Muscle of back (tissue), 13 donors: Measurements from ENCODE around the gene ARL13A. TPM values are rescaled to one million over a fixed set of nuclear protein-coding genes. Genes with fewer than 3 reads are reported as not detected.
"Not testable (repeated sequence)": the region's sequence is repeated elsewhere in the genome, so short reads cannot be mapped to it uniquely, and the experiment has no call there.

ENCODE experiments used
- DNase-seq, 3 donors: peaks; one replicate each; pipeline versions ENCODE4 v3.0.0 to v3.0.0-alpha.2; 2013
- long read RNA-seq, 9 donors: transcript quantifications; one replicate each; lab custom pipeline, GENCODE V29; 2026
- polyA plus RNA-seq, 10 donors: library from polyadenylated mRNA; unstranded; fragments of 120-200 nt; gene quantifications; one replicate each; pipeline ENCODE4 v1.2.1, GENCODE V29; 2013; ENCODE audit not compliant: insufficient read length in 10 of 10

The ARL13A gene
- polyA plus RNA-seq = under 1 TPM in 3 of 10 donors, not detected in 7; 0.17 to 0.35 (median 0.29) TPM
- long read RNA-seq, donor 1 = 0 reads
- long read RNA-seq, donor 2 = 0 reads
- long read RNA-seq, donor 3 = 0 reads
- long read RNA-seq, donor 4 = 0 reads
- long read RNA-seq, donor 5 = 0 reads
- long read RNA-seq, donor 6, partial matches to known transcripts = 7 of 7 reads
- long read RNA-seq, donor 6, other reads (novel, unspliced or antisense) = 0 of 7 reads
- long read RNA-seq, donor 7 = 0 reads
- long read RNA-seq, donor 8 = 0 reads
- long read RNA-seq, donor 9 = 0 reads

- no peak for DNase-seq
Measured at GRCh38 chrX:100969408-100969807, at the start of gene ARL13A. Gene ARL13A (plus strand): TSS chrX:100969708. CDS start chrX:100973690, 3,982 bp downstream.

DNA sequence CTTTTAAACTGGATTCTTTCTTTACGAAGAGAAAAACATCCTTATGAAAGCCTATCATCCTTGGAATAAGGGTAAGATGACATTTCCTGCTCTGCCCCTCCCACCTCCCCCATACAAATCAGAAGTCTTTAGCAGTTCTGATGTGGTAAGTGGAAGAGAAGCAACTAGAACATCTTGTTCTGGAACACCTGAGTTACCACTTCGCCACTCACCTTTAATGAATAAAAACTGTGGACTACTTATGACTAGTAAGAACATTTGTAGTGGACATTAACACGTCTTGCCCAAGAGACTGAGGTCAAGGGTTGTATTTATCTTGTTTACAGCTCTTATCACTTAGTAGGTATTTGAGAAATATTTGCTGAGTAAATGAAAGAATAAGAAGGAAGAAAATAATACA is 45.1 kb upstream of the ARL13A start:
- DNase-seq = no peak

GRCh38 chrX:100926453-100926852 is 43.1 kb upstream of the ARL13A start:
- DNase-seq = no peak

DNA sequence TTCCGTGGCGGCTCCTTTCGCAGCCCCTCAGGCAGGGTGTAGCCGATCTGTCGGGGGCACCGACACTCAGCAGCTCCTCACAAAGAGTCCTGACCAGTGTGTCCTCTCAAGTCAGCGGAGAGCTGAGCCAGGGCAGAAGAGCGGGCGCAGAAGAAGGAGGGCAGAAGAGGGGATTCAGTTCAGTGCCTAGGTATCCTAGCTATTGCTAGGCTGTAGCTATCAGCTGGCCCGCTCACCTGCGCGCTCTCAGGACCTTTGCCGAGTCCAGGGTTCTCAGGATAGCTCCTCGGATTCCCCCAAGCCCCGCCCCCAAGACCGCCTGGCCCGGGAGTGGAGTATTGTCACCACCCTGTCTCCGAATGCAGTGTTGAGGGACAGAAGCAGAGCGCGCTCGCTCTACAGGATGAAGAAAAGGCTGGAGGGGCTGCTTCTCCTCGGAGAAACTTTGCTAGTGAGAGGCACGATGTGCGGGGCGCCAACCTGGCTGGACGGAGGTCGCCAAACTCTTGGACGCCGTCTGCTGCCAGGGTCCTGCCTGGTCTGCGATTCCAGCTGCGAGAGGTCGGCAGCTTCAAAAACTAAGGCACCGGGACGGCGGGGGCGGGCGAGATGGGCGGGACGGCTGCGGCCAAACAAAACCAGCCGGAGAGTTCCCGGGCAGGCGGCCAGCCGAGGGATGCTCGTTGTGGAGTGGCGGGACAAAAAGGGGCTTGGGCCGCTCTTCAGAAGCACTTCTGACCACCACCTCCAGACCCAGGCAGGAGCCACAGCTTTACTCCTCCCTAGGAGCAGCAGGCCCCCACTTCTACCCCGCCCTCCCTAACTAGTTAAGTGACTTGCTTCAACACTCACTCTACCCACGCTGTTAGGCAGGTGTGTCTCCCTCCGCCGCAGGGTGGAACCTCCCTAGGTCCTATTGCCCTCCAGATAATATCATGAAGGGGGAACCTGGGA is 40.6 kb upstream of the ARL13A start, which contains the start of gene XKRX:
TSS of gene XKRX (minus strand) at position 258 of the 954 bp plus-strand sequence. CDS start 613 bp downstream, outside the sequence.
- peak in 2 of 3 donors; percentile 4 to 32 for DNase-seq

DNA sequence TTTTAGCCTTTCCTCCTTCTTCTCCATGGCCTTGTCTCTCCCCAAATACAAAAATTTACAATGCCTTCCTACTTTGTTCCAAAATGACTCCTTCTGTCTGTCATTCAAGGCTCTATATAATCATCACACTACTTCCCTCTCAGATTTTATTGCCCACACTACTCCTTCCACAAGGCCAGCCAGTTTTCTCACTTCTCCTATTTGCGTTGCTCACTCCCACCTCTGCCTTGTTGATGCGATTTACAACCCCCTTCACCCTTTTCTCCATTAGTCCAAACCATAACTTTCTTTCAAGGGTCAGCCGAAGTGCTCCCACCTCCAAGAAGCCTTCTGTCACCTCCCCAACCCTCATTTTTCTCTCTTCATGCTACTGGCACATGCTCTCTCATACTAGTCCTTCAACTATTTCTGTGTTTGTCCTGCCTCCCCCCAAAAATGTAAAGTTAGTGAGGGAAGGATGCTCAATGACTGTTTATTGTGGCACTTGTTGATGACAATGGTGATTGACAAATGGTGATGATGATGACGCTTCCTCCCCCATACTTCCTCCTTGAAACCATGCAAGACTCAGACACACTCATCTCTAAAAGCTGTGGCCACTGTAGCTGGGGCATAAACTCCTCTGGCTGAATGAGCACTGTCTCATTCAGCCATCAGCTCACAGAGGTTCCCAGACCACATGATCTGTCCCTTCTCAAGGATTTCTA is 38.1 kb upstream of the ARL13A start:
- DNase-seq = no peak

DNA sequence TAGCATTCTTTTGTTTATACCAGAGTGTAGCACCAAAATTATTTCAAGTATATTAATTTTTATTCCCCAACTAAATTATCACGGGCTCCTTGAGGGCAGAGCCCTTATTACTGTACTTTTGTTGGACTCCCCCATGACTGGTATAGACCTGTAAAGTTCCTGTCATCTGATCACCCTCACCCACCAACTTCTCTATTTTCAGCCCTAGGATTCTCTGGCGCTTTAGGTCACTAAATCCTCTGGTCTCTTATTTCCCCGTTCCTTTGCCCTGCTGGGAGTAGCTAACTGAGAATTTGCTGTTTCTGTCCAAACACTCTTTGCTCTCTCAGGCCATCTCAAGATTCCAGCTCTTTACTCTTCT is 37.6 kb upstream of the ARL13A start:
- DNase-seq = no peak

DNA sequence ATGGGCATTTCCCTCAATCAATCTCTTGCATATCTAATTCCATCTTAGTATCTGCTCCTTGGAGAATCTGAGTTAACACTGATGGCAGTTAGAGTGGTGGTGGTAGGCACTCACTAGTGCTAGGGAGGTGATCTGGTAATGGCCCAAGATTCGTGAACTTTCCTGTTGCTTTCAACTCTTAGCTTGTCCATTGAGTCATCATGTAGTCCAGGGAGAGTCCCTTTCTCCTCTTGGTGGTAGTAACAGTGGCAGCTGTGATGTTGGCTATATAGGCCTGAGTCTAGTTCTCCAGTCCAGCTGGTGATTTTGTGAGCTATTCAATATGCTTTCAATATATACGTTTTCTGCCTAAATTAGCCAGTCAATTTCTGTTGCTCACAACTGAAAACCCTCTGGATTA is 33.7 kb upstream of the ARL13A start:
- no peak for DNase-seq

GRCh38 chrX:100939333-100939732 is 30.2 kb upstream of the ARL13A start:
- DNase-seq = no peak

DNA sequence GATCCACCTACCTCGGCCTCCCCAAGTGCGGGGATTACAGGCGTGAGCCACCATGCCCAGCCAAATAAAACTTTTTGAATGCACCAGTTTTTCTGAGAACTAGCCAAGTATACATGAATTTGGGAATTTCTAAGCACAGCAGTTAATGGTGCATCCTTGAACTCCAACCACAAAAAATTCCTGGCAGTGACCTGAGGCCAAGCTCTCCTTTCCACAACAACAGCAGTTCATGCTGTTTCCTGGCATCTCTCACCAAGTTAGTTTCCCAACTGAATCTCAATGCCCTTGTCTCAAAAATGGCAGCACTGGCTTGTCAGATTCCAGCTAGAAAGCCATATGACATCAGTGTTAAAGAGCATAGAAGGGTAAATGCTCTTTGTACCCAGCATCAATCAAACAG is 24.9 kb upstream of the ARL13A start:
- DNase-seq = no peak

DNA sequence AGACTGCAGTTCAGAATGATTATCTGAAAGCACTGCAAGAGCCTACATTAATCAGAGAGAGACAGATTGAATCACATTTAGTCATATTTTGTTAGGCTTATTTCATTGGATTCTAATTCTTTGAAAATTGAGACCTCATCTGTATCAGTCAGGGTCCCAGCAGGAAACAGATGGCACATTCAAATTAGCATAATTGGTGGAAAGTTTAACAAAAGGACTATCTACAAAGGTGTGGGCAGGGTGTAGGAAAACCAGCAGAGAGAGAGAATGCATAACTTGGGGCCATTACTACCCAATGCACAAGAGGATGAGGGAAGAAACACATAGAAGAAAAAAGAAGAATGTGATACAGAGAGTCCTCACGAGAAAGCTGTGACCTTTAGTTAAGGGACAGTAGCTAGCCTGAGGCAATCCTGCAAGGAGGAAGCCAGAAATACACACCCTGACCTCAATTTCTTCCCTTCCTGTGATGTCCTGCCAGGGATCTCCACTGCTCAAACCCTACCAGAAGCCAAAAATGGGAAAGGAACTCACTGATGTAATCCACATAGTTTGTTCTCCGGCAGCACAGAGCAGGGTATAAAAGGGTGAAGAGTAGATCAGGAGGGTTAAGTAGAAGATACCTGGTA is 23.1 kb upstream of the ARL13A start:
- DNase-seq = no peak

DNA sequence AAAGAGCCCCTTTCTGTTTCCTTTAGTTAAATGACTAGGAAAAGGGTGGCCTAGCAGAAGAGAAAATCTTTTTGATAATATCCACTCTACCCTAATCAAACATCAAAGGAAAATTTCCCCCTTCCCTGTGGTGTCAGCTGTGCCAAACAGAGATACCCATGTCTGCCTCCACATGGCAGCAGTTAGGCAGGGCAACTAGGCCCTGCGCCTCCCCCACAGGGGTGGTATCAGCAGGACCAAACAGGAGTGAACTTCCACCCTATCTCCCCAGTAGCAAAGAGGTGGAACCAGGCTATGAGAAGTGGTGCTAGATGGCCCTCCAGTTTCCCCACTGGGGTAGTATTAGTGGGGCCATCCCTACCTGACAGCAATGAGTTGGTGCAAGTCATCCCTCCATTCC is 21.0 kb upstream of the ARL13A start:
- DNase-seq = no peak

GRCh38 chrX:100962811-100963210 is 6.7 kb upstream of the ARL13A start:
- DNase-seq = no peak

GRCh38 chrX:100964362-100964761 is 5.1 kb upstream of the ARL13A start:
- no peak for DNase-seq

DNA sequence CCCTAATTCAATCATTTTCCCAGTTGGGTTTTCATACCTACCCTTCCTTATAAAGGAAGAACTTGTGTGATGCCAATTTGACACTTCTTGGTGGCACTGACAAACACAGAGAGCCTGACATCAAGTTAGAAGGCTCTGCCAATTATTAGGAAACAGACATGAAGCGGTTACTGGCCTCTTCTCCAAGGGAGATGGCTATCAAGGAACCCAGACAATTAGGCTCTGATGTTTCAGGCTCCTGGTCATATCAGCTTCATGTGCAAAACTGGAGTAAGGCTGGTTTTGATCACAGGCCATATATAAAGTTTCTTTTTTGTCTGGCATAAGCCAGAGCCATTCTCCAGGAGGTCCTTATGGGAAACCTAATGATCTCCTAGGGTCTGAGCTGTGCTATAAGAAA is 428 bp downstream of the ARL13A start:
- DNase-seq = no peak

- DNase-seq = no peak
Measured at GRCh38 chrX:100973411-100973810, 3.9 kb downstream of the ARL13A start.

DNA sequence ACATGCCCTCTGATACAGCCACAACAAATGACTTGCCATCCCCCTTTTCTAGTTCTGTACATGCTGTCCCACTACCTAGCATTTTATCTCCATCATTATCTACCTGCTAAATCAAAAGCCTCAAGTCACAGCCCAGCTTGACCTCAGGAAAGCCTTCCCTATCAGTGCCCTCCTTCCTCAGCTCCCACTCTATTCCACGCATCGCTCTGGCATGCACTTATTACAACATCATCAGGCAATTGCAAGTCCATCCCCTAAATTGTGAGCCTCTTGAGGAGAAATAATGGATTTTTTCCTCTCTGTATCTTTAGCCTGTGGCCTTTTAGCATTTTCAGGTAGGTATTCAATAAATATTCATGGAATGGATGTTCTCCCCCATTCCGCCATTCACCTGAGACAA is 5.7 kb downstream of the ARL13A start:
- no peak for DNase-seq

GRCh38 chrX:100976211-100976610 is 6.7 kb downstream of the ARL13A start:
- DNase-seq = no peak

DNA sequence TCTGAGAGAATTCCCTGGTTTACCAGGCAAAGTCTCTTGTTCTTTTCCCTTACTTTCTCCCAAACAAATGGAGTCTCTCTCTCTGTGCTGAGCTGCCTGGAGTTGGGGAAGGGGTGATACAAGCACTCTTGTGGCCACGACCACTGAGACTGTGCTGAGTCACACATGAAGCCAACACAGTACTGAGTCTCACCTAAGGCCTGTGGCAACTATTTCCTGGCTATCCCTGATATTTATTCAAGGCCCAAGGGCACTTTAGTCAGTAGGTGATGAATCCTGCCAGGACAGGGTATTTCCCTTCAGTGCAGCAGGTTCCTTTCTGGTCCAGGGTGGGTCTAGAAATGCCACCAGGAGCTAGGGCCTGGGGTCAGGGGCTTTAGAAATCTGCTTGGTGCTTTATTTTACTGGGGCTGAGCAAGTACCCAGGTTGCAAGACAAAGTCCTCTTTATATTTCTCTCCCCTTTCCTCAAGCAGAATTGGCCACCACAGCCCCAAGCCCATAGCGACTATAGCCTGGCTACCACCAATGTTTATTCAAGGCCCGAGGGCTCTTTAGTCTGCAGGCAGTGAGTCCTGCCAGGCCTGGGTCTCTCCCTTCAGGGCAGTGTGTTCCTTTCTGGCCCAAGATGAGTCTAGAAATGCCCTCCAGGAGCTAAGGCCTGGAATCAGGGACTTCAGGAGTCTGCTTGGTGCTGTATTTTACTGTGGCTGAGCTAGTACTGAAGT is 10.5 kb downstream of the ARL13A start:
- no peak for DNase-seq

DNA sequence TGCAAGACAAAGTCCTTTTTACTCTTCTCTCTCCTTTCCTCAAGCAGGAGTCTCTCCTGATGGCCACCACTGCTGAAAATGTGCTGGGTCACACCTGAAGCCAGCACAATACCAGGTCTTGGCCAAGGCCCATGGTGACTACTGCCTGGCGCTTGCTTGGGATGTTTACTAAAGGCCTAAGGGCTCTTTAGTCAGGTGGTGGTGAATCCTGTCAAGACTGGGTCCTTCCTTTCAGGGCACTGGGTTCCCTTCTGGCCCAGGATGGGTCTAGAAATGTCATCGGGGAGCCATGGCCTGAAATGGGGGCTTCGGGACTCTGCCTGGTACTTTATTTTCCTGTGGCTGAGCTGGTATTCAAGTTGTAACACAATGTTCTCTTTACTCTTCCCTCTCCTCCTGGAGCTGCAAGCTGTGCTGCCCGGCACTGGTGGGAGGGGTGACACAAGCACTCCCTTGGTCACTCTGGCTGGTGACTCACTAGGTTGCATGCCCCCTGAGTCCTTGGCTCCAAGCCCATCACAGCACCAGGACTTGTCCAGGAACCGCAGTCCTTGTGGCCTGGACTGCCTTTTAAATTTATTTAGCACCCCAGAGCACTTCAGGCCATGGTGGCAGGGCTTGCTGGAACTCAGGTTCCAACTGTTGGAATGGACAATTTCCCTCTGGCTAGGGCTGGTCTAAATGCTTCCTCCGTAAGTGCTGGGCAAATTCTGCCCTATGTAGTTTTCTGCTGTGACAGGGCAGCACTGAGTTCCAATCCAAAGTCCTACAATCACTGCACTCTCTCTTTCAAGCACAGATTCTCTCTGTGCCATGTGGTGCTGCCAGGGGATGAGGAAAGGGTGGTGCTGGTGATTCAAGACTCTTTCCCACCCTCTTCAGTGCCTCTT is 11.3 kb downstream of the ARL13A start:
- no peak for DNase-seq

GRCh38 chrX:100981498-100981845 is 12.0 kb downstream of the ARL13A start:
- not testable (repeated sequence) for DNase-seq
